ENCODE measurements around the gene ACY1. TPM values are rescaled to one million over a fixed set of nuclear protein-coding genes. Genes with fewer than 3 reads are reported as not detected.

The ACY1 gene
- total and polyA plus RNA-seq, 2 of the 13 experiments (the other 11 are each of a cell fraction or from before 2014, with no cell fraction given), result 113 to 162 TPM

GRCh38 chr3:51958603-51959521 lies 24.5 kb upstream of the ACY1 start:
- Histone ChIP-seq H3K4me3 (replicated peaks in 1 of 3; ENCODE audit: insufficient read depth in 1 of 3, low read depth in 2 of 3, low read length in 3 of 3) (no peak overlapping the region), H3K27ac (ENCODE audit: extremely low read length, insufficient read depth, low read length) (no peak overlapping the region), H4K20me1 (ENCODE audit: insufficient read depth, low read length) (no peaks in the 10 kb centered on the region), H3K27me3 (ENCODE audit: control insufficient read depth in 1 of 2, insufficient read depth in 2 of 2, low read length in 2 of 2) (no peaks in the 10 kb centered on the region), H3K36me3 (replicated peaks in 1 of 2; ENCODE audit: control insufficient read depth in 1 of 2, insufficient read depth in 2 of 2, low read length in 2 of 2) (peaks cover 4 to 19% of the 10 kb centered on the region in 2 experiments; a peak in 4 of 5 replicates), H3K9me3 (ENCODE audit: low read length) (no peaks in the 10 kb centered on the region), H3K4me2 (ENCODE audit: low read depth, low read length) (no peak overlapping the region), H3K9ac (ENCODE audit: insufficient read depth, low read depth, low read length) (no peak overlapping the region), H3K79me2 (ENCODE audit: insufficient read depth, low read length) (no peaks in the 10 kb centered on the region), H2AFZ (ENCODE audit: low read length) (no peak overlapping the region), H3K4me1 (ENCODE audit: insufficient read depth, low read length) (peaks cover 27% of the 10 kb centered on the region)
- POLR2A ChIA-PET, result no interaction called here
- BruUV-seq (replicated peaks), result no TSS peak
- FAIRE-seq (no peak), DNase-seq (ENCODE audit: low spot score) (no peak), ATAC-seq (no peak)
- CTCF ChIA-PET (ENCODE audit: low intra/inter-chr PET ratio, low total read pairs), result no interaction called here
- intact Hi-C loops (cut with micrococcal nuclease; ENCODE audit: unreplicated experiment), result no loop called here
- in situ Hi-C loops (cut with HindIII; ENCODE audit: extremely low pct_ligation_motif_present, low pct_unique_long_range_greater_than_20kb), result no loop called here
- 95% methylated on average over 17 of the region's 20 CpGs for whole genome bisulfite sequencing (ENCODE audit: low lambda C conversion rate)
- no peak for TF ChIP-seq BCL6 (CRISPR knock-in tag; IDR thresholded peaks at IDR 0.05)
- peak; percentile 30 for TF ChIP-seq RBM22 (optimal IDR thresholded peaks at IDR 0.05; ENCODE audit: low read length)
- TF ChIP-seq, protein P1, sequence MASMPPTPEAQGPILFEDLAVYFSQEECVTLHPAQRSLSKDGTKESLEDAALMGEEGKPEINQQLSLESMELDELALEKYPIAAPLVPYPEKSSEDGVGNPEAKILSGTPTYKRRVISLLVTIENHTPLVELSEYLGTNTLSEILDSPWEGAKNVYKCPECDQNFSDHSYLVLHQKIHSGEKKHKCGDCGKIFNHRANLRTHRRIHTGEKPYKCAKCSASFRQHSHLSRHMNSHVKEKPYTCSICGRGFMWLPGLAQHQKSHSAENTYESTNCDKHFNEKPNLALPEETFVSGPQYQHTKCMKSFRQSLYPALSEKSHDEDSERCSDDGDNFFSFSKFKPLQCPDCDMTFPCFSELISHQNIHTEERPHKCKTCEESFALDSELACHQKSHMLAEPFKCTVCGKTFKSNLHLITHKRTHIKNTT (CRISPR knock-in tag; IDR thresholded peaks at IDR 0.05), result no peak

- 100% methylated on average over 1 of the region's 7 CpGs for whole genome bisulfite sequencing (ENCODE audit: low lambda C conversion rate)
- CTCF ChIA-PET (ENCODE audit: low intra/inter-chr PET ratio, low total read pairs), result no interaction called here
- peaks cover 33% of the 10 kb centered on the region for H3K4me1 ChIP-seq (ENCODE audit: insufficient read depth, low read length)
- intact Hi-C loops (cut with micrococcal nuclease; ENCODE audit: unreplicated experiment), result no loop called here
- no peak overlapping the region for H2AFZ ChIP-seq (ENCODE audit: low read length)
- no peak for FAIRE-seq
- H3K79me2 ChIP-seq (ENCODE audit: insufficient read depth, low read length), result no peaks in the 10 kb centered on the region
- H3K27ac ChIP-seq (ENCODE audit: extremely low read length, insufficient read depth, low read length), result no peak overlapping the region
- TF ChIP-seq ZSCAN29 (CRISPR knock-in tag; conservative IDR thresholded peaks at IDR 0.05) (no peak), ZNF652 (CRISPR knock-in tag; IDR thresholded peaks at IDR 0.05; ENCODE audit: borderline replicate concordance, low read depth) (no peak)
- H3K36me3 ChIP-seq (replicated peaks in 1 of 2; ENCODE audit: control insufficient read depth in 1 of 2, insufficient read depth in 2 of 2, low read length in 2 of 2), result peaks cover 4 to 19% of the 10 kb centered on the region in 2 experiments; a peak in 4 of 5 replicates
- DNase-seq (ENCODE audit: low spot score), result no peak
- no peaks in the 10 kb centered on the region for H3K27me3 ChIP-seq (ENCODE audit: control insufficient read depth in 1 of 2, insufficient read depth in 2 of 2, low read length in 2 of 2)
- no peaks in the 10 kb centered on the region for H4K20me1 ChIP-seq (ENCODE audit: insufficient read depth, low read length)
- H3K9ac ChIP-seq (ENCODE audit: insufficient read depth, low read depth, low read length), result no peak overlapping the region
- no peak overlapping the region for H3K4me2 ChIP-seq (ENCODE audit: low read depth, low read length)
- in situ Hi-C loops (cut with HindIII; ENCODE audit: extremely low pct_ligation_motif_present, low pct_unique_long_range_greater_than_20kb), result no loop called here
- ATAC-seq, result no peak
- BruUV-seq (replicated peaks), result no TSS peak
- H3K4me3 ChIP-seq (replicated peaks in 1 of 3; ENCODE audit: insufficient read depth in 1 of 3, low read depth in 2 of 3, low read length in 3 of 3), result no peak overlapping the region
- POLR2A ChIA-PET, result no interaction called here
- H3K9me3 ChIP-seq (ENCODE audit: low read length), result no peaks in the 10 kb centered on the region
These were observed 23.7 kb upstream of the ACY1 start for GRCh38 chr3:51959651-51960050.

All from HepG2 (cell line).